ENCODE data around the gene MOG. TPM values are rescaled to one million over a fixed set of nuclear protein-coding genes. Genes with fewer than 3 reads are reported as not detected.

The MOG gene
- total and polyA plus RNA-seq, 4 donors, result not detected

- TF ChIP-seq REST (IDR thresholded peaks at IDR 0.05) (no peak), GABPA (IDR thresholded peaks at IDR 0.05 in 1 of 2, conservative IDR thresholded peaks at IDR 0.05 in 1 of 2) (no peak), EGR1 (IDR thresholded peaks at IDR 0.05; ENCODE audit: low read depth in 2 of 2) (no peak), TAF1 (conservative IDR thresholded peaks at IDR 0.05) (no peak), MAX (IDR thresholded peaks at IDR 0.05) (no peak), ZBTB33 (IDR thresholded peaks at IDR 0.05) (no peak), HNF4G (IDR thresholded peaks at IDR 0.05) (no peak), RXRA (IDR thresholded peaks at IDR 0.05) (no peak), HNF4A (conservative IDR thresholded peaks at IDR 0.05) (no peak), JUND (IDR thresholded peaks at IDR 0.05) (no peak), NR2F2 (IDR thresholded peaks at IDR 0.05) (no peak), ATF3 (IDR thresholded peaks at IDR 0.05) (no peak), FOXA1 (IDR thresholded peaks at IDR 0.05) (no peak), SP1 (IDR thresholded peaks at IDR 0.05) (no peak), RAD21 (IDR thresholded peaks at IDR 0.05) (peak; percentile 60 to 71), FOXA2 (IDR thresholded peaks at IDR 0.05) (no peak), YY1 (IDR thresholded peaks at IDR 0.05) (no peak)
- TF ChIP-seq, protein P1, sequence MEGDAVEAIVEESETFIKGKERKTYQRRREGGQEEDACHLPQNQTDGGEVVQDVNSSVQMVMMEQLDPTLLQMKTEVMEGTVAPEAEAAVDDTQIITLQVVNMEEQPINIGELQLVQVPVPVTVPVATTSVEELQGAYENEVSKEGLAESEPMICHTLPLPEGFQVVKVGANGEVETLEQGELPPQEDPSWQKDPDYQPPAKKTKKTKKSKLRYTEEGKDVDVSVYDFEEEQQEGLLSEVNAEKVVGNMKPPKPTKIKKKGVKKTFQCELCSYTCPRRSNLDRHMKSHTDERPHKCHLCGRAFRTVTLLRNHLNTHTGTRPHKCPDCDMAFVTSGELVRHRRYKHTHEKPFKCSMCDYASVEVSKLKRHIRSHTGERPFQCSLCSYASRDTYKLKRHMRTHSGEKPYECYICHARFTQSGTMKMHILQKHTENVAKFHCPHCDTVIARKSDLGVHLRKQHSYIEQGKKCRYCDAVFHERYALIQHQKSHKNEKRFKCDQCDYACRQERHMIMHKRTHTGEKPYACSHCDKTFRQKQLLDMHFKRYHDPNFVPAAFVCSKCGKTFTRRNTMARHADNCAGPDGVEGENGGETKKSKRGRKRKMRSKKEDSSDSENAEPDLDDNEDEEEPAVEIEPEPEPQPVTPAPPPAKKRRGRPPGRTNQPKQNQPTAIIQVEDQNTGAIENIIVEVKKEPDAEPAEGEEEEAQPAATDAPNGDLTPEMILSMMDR (IDR thresholded peaks at IDR 0.05; ENCODE audit: low read depth, low read length, missing input control), result peak; percentile 41
- 94% methylated on average over 23 of the region's 23 CpGs for WGBS
- no peak for DNase-seq (ENCODE audit: low spot score)
These were observed 8.8 kb upstream of the MOG start for GRCh38 chr6:29647927-29648642.

More at GRCh38 chr6:29647927-29648642, 8.8 kb upstream of the MOG start:
- Histone ChIP-seq H3K36me3 (ENCODE audit: control insufficient read depth in 4 of 4, insufficient read depth in 3 of 4, low read depth in 1 of 4, low read length in 3 of 4) (no peaks in the 10 kb centered on the region), H3K4me1 (ENCODE audit: control insufficient read depth in 4 of 4, insufficient read depth in 4 of 4, low read length in 3 of 4) (peaks cover 0 to 4% (median 3%) of the 10 kb centered on the region in 4 donors), H3K27ac (ENCODE audit: low read depth in 1 of 2, low read length in 2 of 2) (no peak overlapping the region), H3K4me3 (ENCODE audit: low read depth in 1 of 3, low read length in 3 of 3) (no peak overlapping the region), H3K9ac (ENCODE audit: low read depth in 1 of 2, low read length in 2 of 2) (no peak overlapping the region), H3K9me3 (ENCODE audit: control insufficient read depth in 4 of 4, low read length in 3 of 4) (no peaks in the 10 kb centered on the region), H3K27me3 (ENCODE audit: control insufficient read depth in 4 of 4, insufficient read depth in 4 of 4, low read length in 3 of 4) (no peaks in the 10 kb centered on the region)

Data from liver (tissue), 9 donors.